B cell (primary cell): ENCODE data around the gene USE1. TPM values are rescaled to one million over a fixed set of nuclear protein-coding genes. Genes with fewer than 3 reads are reported as not detected.

Source experiments
- ATAC-seq: fragments of 200-7000 bp; cut with Tn5 transposase; one replicate; pipeline ENCODE4 v1.10.0; 2021; ENCODE audit warnings: low read depth, mild to moderate bottlenecking, moderate number of reproducible peaks, moderate library complexity
- CTCF ChIA-PET: fragments of 350-600 bp; sonication (Branson Sonifier 250); formaldehyde crosslinking; loops from one replicate; lab custom pipeline; 2021; ENCODE audit warnings: antibody characterized with exemption, inconsistent platforms; lab: Charles Lee
- POLR2A ChIA-PET: fragments of 350-600 bp; sonication (Branson Sonifier 250); formaldehyde crosslinking; loops from one replicate; lab custom pipeline; 2021; ENCODE audit warnings: antibody characterized with exemption; lab: Charles Lee
- DNase-seq: peaks from one replicate; pipeline ENCODE4 v3.0.0; 2013
- H2AFZ ChIP-seq: 2 replicates; pipeline ENCODE4 v1.6.1; 2012; ENCODE audit warnings: mild to moderate bottlenecking, low read depth, low read length; ENCODE audit not compliant: insufficient read depth, poor library complexity, severe bottlenecking
- H3K27ac ChIP-seq, 2 donors: 1 replicate in 1 of 2; 2 replicates in 1 of 2; pipeline ENCODE4 v1.5.1; 2012 to 2013; ENCODE audit warnings: low read length in 2 of 2, mild to moderate bottlenecking in 2 of 2, moderate library complexity in 1 of 2
- H3K27me3 ChIP-seq, 4 experiments: fragments of 200-600 bp in 1 of 4; sonication (generic) in 1 of 4; replicated peaks in 1 of 4; 1 replicate in 2 of 4; 2 replicates in 2 of 4; pipeline versions ENCODE4 v1.6.1 to v1.7.0; 2013 to 2016; ENCODE audit warnings: low read length in 3 of 4, mild to moderate bottlenecking in 2 of 4, mixed read lengths in 1 of 4, moderate library complexity in 1 of 4; ENCODE audit not compliant: insufficient read depth in 4 of 4, control insufficient read depth in 3 of 4; ENCODE audit errors: control extremely low read depth in 1 of 4
- H3K36me3 ChIP-seq, 2 experiments: replicated peaks in 1 of 2; 1 replicate in 1 of 2; 2 replicates in 1 of 2; pipeline versions ENCODE4 v1.6.1 to v1.7.1; 2013; ENCODE audit warnings: low read length in 1 of 2; ENCODE audit not compliant: insufficient read depth in 2 of 2, control insufficient read depth in 1 of 2; ENCODE audit errors: control extremely low read depth in 1 of 2, extremely low read depth in 1 of 2
- H3K4me1 ChIP-seq, 2 donors: fragments of 200-600 bp in 1 of 2; sonication (generic) in 1 of 2; 1 replicate in 1 of 2; 2 replicates in 1 of 2; pipeline versions ENCODE4 v1.5.1 to v1.6.1; 2013 to 2017; ENCODE audit warnings: low read length in 2 of 2; ENCODE audit not compliant: control insufficient read depth in 2 of 2, insufficient read depth in 2 of 2
- H3K4me2 ChIP-seq: replicated peaks from 2 replicates; pipeline ENCODE3; 2012; ENCODE audit warnings: mild to moderate bottlenecking, low read depth, low read length; ENCODE audit not compliant: poor library complexity, severe bottlenecking
- H3K4me3 ChIP-seq, 5 experiments: fragments of 200-600 bp in 1 of 5; sonication (generic) in 1 of 5; 1 replicate in 3 of 5; 2 replicates in 2 of 5; pipeline versions ENCODE4 v1.5.1 to v1.7.0; 2011 to 2016; ENCODE audit warnings: low read length in 4 of 5, mild to moderate bottlenecking in 4 of 5, low read depth in 2 of 5, control low read depth in 1 of 5, moderate library complexity in 1 of 5; ENCODE audit not compliant: insufficient read depth in 1 of 5; ENCODE audit errors: control extremely low read depth in 1 of 5, extremely low read depth in 1 of 5
- H3K79me2 ChIP-seq: fragments of 200-600 bp; sonication (generic); one replicate; pipeline ENCODE4 v1.6.0; 2016; ENCODE audit warnings: low read length; ENCODE audit not compliant: control insufficient read depth, insufficient read depth
- H3K9ac ChIP-seq: fragments of 200-600 bp; sonication (generic); 2 replicates; pipeline ENCODE4 v1.6.1; 2017; ENCODE audit warnings: mild to moderate bottlenecking, low read length, moderate library complexity
- H3K9me3 ChIP-seq, 3 donors: one replicate each; pipeline versions ENCODE4 v1.6.1 to v1.7.1; 2013; ENCODE audit warnings: low read length in 2 of 3; ENCODE audit not compliant: control insufficient read depth in 2 of 3, insufficient read depth in 1 of 3; ENCODE audit errors: control extremely low read depth in 1 of 3
- H4K20me1 ChIP-seq: 2 replicates; pipeline ENCODE4 v1.6.0; 2012; ENCODE audit warnings: mild to moderate bottlenecking, low read length; ENCODE audit not compliant: insufficient read depth, control insufficient read depth, poor library complexity, severe bottlenecking
- H3K27ac Mint-ChIP-seq: one replicate; pipeline ENCODE4 v1.8.0; 2021; ENCODE audit warnings: mixed read lengths
- H3K27me3 Mint-ChIP-seq: one replicate; pipeline ENCODE4 v1.8.0; 2021; ENCODE audit warnings: mixed read lengths
- H3K4me1 Mint-ChIP-seq: one replicate; pipeline ENCODE4 v1.8.0; 2021; ENCODE audit warnings: mixed read lengths
- H3K4me3 Mint-ChIP-seq: one replicate; pipeline ENCODE4 v1.8.0; 2021; ENCODE audit warnings: mixed read lengths
- H3K9me3 Mint-ChIP-seq: one replicate; pipeline ENCODE4 v1.8.0; 2022; ENCODE audit warnings: mixed read lengths; ENCODE audit not compliant: insufficient read depth
- EZH2 ChIP-seq: IDR thresholded peaks from 2 replicates; pipeline ENCODE4 v1.6.1; 2012; ENCODE audit warnings: borderline replicate concordance, low read depth, mild to moderate bottlenecking, moderate library complexity, low read length; ENCODE audit not compliant: insufficient read depth, poor library complexity, severe bottlenecking
- WGBS: methylation state at CpG from one replicate; pipeline ENCODE4 v1.1.5; 2013; ENCODE audit warnings: missing lambda C conversion rate; ENCODE audit not compliant: insufficient coverage; 5-methylcytosine and 5-hydroxymethylcytosine counted together
- intact Hi-C: fragments of 100-400 bp; cut with micrococcal nuclease; formaldehyde crosslinking; loops from one replicate; pipeline ENCODE4 v1.10.0; 2022
- polyA plus RNA-seq: library from polyadenylated mRNA; depleted of rRNA; stranded (reverse); fragments of >200 nt; gene quantifications from 2 replicates; pipeline ENCODE4 v1.2.3, GENCODE V29; 2012
- total RNA-seq, 2 donors: library from RNA; stranded (reverse); fragments of 120-200 nt in 1 of 2; gene quantifications; 1 replicate in 1 of 2; 2 replicates in 1 of 2; pipeline versions ENCODE4 v1.2.3 to v1.2.4, GENCODE V29; 2013 to 2022
- TF ChIP-seq, protein P1 (sequence below): fragments of 200-600 bp; IDR thresholded peaks from one replicate; pipeline ENCODE4 v1.8.0; 2022; ENCODE audit warnings: antibody characterized with exemption, mild to moderate bottlenecking

USE1 gene
- total and polyA plus RNA-seq, 2 donors (not counting 1 experiment from before 2014, with no cell fraction given): 48.3 to 49.5 TPM

GRCh38 chr19:17226002-17226933 lies 11.1 kb downstream of the USE1 start, which contains the start of gene OCEL1:
Gene OCEL1, plus strand, starts transcription at chr19:17226226. Its CDS starts 22 bp downstream, at chr19:17226248.
- Mint-ChIP-seq H3K4me1 (peaks cover 12% of the 10 kb centered on the region), H3K27me3 (no peaks in the 10 kb centered on the region), H3K4me3 (peak within 1 kb of the TSS; percentile 90), H3K27ac (peak within 1 kb of the TSS; percentile 94), H3K9me3 (no peaks in the 10 kb centered on the region)
- Histone ChIP-seq H3K27me3 (no peaks in the 10 kb centered on the region), H3K79me2 (no peaks in the 10 kb centered on the region), H3K27ac (peak within 1 kb of the TSS; percentile 75 to 80), H3K4me2 (peak within 1 kb of the TSS; percentile 96), H3K36me3 (peaks cover 2 to 14% of the 10 kb centered on the region in 2 experiments), H3K9ac (peak within 1 kb of the TSS; percentile 79), H4K20me1 (no peaks in the 10 kb centered on the region), H3K9me3 (peaks cover 0 to 4% (median 0%) of the 10 kb centered on the region in 3 donors), H3K4me3 (peak within 1 kb of the TSS; percentile 74 to 81 (median 79)), H2AFZ (peak within 1 kb of the TSS; percentile 83), H3K4me1 (peaks cover 3 to 20% of the 10 kb centered on the region in 2 donors)
- CTCF ChIA-PET: interaction anchor here (1.0 to 3.7 kb wide), 7 partner anchors 9 to 159 kb away, joined by 3 to 13 read pairs (median 5); partner anchors contain the start of gene USE1
- TF ChIP-seq EZH2: no peak
- TF ChIP-seq, protein P1, sequence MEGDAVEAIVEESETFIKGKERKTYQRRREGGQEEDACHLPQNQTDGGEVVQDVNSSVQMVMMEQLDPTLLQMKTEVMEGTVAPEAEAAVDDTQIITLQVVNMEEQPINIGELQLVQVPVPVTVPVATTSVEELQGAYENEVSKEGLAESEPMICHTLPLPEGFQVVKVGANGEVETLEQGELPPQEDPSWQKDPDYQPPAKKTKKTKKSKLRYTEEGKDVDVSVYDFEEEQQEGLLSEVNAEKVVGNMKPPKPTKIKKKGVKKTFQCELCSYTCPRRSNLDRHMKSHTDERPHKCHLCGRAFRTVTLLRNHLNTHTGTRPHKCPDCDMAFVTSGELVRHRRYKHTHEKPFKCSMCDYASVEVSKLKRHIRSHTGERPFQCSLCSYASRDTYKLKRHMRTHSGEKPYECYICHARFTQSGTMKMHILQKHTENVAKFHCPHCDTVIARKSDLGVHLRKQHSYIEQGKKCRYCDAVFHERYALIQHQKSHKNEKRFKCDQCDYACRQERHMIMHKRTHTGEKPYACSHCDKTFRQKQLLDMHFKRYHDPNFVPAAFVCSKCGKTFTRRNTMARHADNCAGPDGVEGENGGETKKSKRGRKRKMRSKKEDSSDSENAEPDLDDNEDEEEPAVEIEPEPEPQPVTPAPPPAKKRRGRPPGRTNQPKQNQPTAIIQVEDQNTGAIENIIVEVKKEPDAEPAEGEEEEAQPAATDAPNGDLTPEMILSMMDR: no peak
- intact Hi-C loops: loop anchor here (1.0 to 5.0 kb wide), 11 partner anchors 9 to 1296 kb away; partner anchors contain the start of genes BABAM1, DDA1, ELL and HAUS8
- ATAC-seq (peak; percentile 90), DNase-seq (peak; percentile 99)
- POLR2A ChIA-PET: interaction anchor here (0.6 to 2.8 kb wide), 12 partner anchors 9 to 79 kb away, joined by 3 to 29 read pairs (median 4); partner anchors contain the start of genes ANKLE1, BABAM1 and USE1
- under 1% methylated on average over 90 of the region's 90 CpGs for WGBS
